Measurements from ENCODE around the gene SEC61B.

- TF ChIP-seq CTCF (IDR thresholded peaks at IDR 0.05; ENCODE audit: low read depth, low read length) (no peak), EZH2phosphoT487 (IDR thresholded peaks at IDR 0.05; ENCODE audit: low read depth) (no peak)
Observed at GRCh38 chr9:99239341-99240060, 17.4 kb downstream of the SEC61B start.

Measured in OCI-LY3 (cell line).